Heart left ventricle (tissue), 16 donors: ENCODE results near the gene RPTOR. TPM values are rescaled to one million over a fixed set of nuclear protein-coding genes. Genes with fewer than 3 reads are reported as not detected.

Source experiments
- ATAC-seq, 4 donors: fragments of 200-7000 bp; cut with Tn5 transposase; one replicate each; pipeline ENCODE4 v1.9.1; 2020 to 2022; ENCODE audit warnings: moderate library complexity in 4 of 4, mild to moderate bottlenecking in 3 of 4, moderate number of reproducible peaks in 1 of 4
- DNase-seq, 5 donors: peaks; one replicate each; pipeline ENCODE4 v3.0.0-alpha.2; 2020
- H3K27ac ChIP-seq, 12 donors: fragments of 200-600 bp; sonication (generic) in 4 of 12; one replicate each; pipeline versions ENCODE4 v1.5.0 to v1.8.0; 2016 to 2022; ENCODE audit warnings: mild to moderate bottlenecking in 2 of 12
- H3K27me3 ChIP-seq, 9 donors: fragments of 200-600 bp; sonication (generic) in 2 of 9; one replicate each; pipeline versions ENCODE4 v1.5.1 to v1.8.0; 2016 to 2022; ENCODE audit warnings: mild to moderate bottlenecking in 3 of 9
- H3K36me3 ChIP-seq, 9 donors: fragments of 200-600 bp; sonication (generic) in 2 of 9; one replicate each; pipeline versions ENCODE4 v1.5.0 to v1.8.0; 2018 to 2022; ENCODE audit warnings: mild to moderate bottlenecking in 2 of 9
- H3K4me1 ChIP-seq, 12 donors: fragments of 200-600 bp; sonication (generic) in 4 of 12; one replicate each; pipeline versions ENCODE4 v1.5.0 to v1.8.0; 2016 to 2022; ENCODE audit warnings: mild to moderate bottlenecking in 3 of 12
- H3K4me3 ChIP-seq, 12 donors: fragments of 200-600 bp; sonication (generic) in 4 of 12; one replicate each; pipeline versions ENCODE4 v1.5.0 to v1.8.0; 2017 to 2022; ENCODE audit warnings: mild to moderate bottlenecking in 9 of 12, moderate library complexity in 4 of 12
- H3K9me3 ChIP-seq, 12 donors: fragments of 200-600 bp; sonication (generic) in 4 of 12; one replicate each; pipeline versions ENCODE4 v1.5.0 to v1.8.0; 2016 to 2022; ENCODE audit warnings: mild to moderate bottlenecking in 1 of 12
- CTCF ChIP-seq, 12 donors: fragments of 200-600 bp; sonication (generic) in 4 of 12; IDR thresholded peaks; one replicate each; pipeline versions ENCODE4 v1.5.0 to v1.8.0; 2018 to 2022; ENCODE audit warnings: antibody characterized with exemption in 12 of 12, mild to moderate bottlenecking in 5 of 12
- POLR2A ChIP-seq, 2 donors: fragments of 450-650 bp; IDR thresholded peaks; one replicate each; pipeline ENCODE4 v1.6.1; 2017; ENCODE audit warnings: antibody characterized with exemption in 2 of 2, mild to moderate bottlenecking in 2 of 2, moderate library complexity in 2 of 2
- WGBS, 4 donors: extraction: QIAGEN DNeasy Blood & Tissue Kit in 2 of 4; methylation state at CpG; one replicate each; pipeline versions ENCODE4 v1.1.5 to v1.1.7; 2013 to 2018; 5-methylcytosine and 5-hydroxymethylcytosine counted together
- intact Hi-C, 10 donors: fragments of 100-400 bp; cut with DNase I; formaldehyde crosslinking; loops; one replicate each; pipeline versions ENCODE4 v1.11.1 to v1.14.2; 2022
- polyA plus RNA-seq, 2 donors: library from polyadenylated mRNA; stranded (reverse); fragments of 200-250 nt; gene quantifications; one replicate each; pipeline ENCODE4 v1.2.3, GENCODE V29; 2013
- total RNA-seq, 9 donors: library from RNA; depleted of rRNA in 2 of 9; stranded (reverse); fragments of >200 nt in 2 of 9; fragmentation: NEBNext Ultra II Directional in 3 of 9; extraction: Animal tissue kit (Norgen Biotek cat#: 25700) in 3 of 9; gene quantifications; one replicate each; pipeline versions ENCODE4 v1.1.0 to v1.2.4, GENCODE V29; 2016 to 2023
- donor health status: ischemic (EF 13 %, LVEDD 7.1; RV severe dilation, severe dysfunction).
- donor health status: healthy with polysubstance abuse.
- donor health status: DM: no; HTN: yes; CAD: no.
- donor health status: DM: no; HTN: no; CAD: no.
- donor health status: ischemic (EF 25% LVEDD 6.9; RV normal size, moderate dysfunction).
- donor health status: ischemic (EF 25% LVEDD 5.7; RV mildly dilated, moderate dysfunction).
- donor health status: healthy.
- donor health status: DM: yes; HTN: yes; CAD: no.
- donor health status: ischemic (EF 35%, LVEDD 5.7; RV mildly dilated, moderate dysfunction).
- donor health status: nonischemic (EF 11% LVEDD 7.7; RV severe dilation, severe dysfunction).
- donor health status: DM: yes; HTN: yes; CAD: no.
- donor health status: PGD.
- donor health status: ischemic (EF 29% LVEDD 5.4; RV normal size, mild dysfunction).
- donor health status: nonischemic (EF 23%, LVEDD 6.1; RV moderate dilation, normal function).

The RPTOR gene
- total and polyA plus RNA-seq, 11 donors: 14.7 to 31.7 (median 26.0) TPM

- H3K4me3 ChIP-seq: peak overlapping the region in 2 of 12 donors; percentile 16 to 17
- DNase-seq (no peak), ATAC-seq (peak in 3 of 4 donors; percentile 25 to 48 (median 42))
- peaks cover 0 to 19% (median 12%) of the 10 kb centered on the region in 9 donors for H3K36me3 ChIP-seq
- H3K27me3 ChIP-seq: peaks cover 0 to 20% (median 7%) of the 10 kb centered on the region in 9 donors
- no peaks in the 10 kb centered on the region for H3K9me3 ChIP-seq
- intact Hi-C loops: loop anchor here in 2 of 10 donors (5.0 to 10.0 kb wide), 2 partner anchors 97 to 104 kb away; no protein-coding TSS in a partner anchor
- peak overlapping the region in 1 of 12 donors; percentile 68 for H3K27ac ChIP-seq
- no peak for TF ChIP-seq CTCF (IDR thresholded peaks at IDR 0.05)
- TF ChIP-seq POLR2A (IDR thresholded peaks at IDR 0.05): no peak
- H3K4me1 ChIP-seq: peaks cover 0 to 27% (median 18%) of the 10 kb centered on the region in 12 donors
- WGBS, 4 donors: 26 to 49% (median 38%) methylated on average over 10 to 20 of the region's 20 CpGs
These were observed 424.5 kb downstream of the RPTOR start for GRCh38 chr17:80969030-80969673.

- Histone ChIP-seq H3K4me3 (peak overlapping the region in 1 of 12 donors; percentile 17), H3K27ac (peak overlapping the region in 1 of 12 donors; percentile 68), H3K36me3 (peaks cover 0 to 14% (median 7%) of the 10 kb centered on the region in 9 donors), H3K4me1 (peaks cover 0 to 27% (median 18%) of the 10 kb centered on the region in 12 donors), H3K9me3 (no peaks in the 10 kb centered on the region), H3K27me3 (peaks cover 0 to 20% (median 7%) of the 10 kb centered on the region in 9 donors)
- no peak for DNase-seq
- TF ChIP-seq POLR2A (IDR thresholded peaks at IDR 0.05): no peak
- intact Hi-C loops: loop anchor here in 6 of 10 donors (5.0 to 10.0 kb wide), 5 partner anchors 97 to 492 kb away; partner anchors contain the start of gene NPTX1 (in 1 of the 6)
- WGBS, 4 donors: 65 to 88% (median 73%) methylated on average over 7 to 10 of the region's 10 CpGs
- ATAC-seq: peak in 1 of 4 donors; percentile 5
These were observed 425.0 kb downstream of the RPTOR start for GRCh38 chr17:80969674-80970043.

- Histone ChIP-seq H3K27ac (peak overlapping the region in 1 of 12 donors; percentile 68), H3K4me1 (peaks cover 0 to 27% (median 18%) of the 10 kb centered on the region in 12 donors), H3K4me3 (no peak overlapping the region), H3K27me3 (peaks cover 0 to 20% (median 7%) of the 10 kb centered on the region in 9 donors), H3K36me3 (peaks cover 0 to 8% (median 1%) of the 10 kb centered on the region in 9 donors), H3K9me3 (no peaks in the 10 kb centered on the region)
- peak in 3 of 5 donors; percentile 65 to 73 (median 67) for DNase-seq
- 31 to 55% (median 39%) methylated on average over 11 to 20 of the region's 20 CpGs for WGBS, 4 donors
- TF ChIP-seq CTCF (IDR thresholded peaks at IDR 0.05) (peak; percentile 35 to 68 (median 53)), POLR2A (IDR thresholded peaks at IDR 0.05) (no peak)
- peak; percentile 69 to 80 (median 73) for ATAC-seq
- intact Hi-C loops: loop anchor here in 5 of 10 donors (5.0 to 10.0 kb wide), 3 partner anchors 103 to 493 kb away; partner anchors contain the start of gene NPTX1 (in 1 of the 5)
These were observed 425.6 kb downstream of the RPTOR start for GRCh38 chr17:80970044-80970761.

GRCh38 chr17:80970762-80971703 lies 426.4 kb downstream of the RPTOR start:
- peaks cover 0 to under 1% (median 0%) of the 10 kb centered on the region in 9 donors for H3K36me3 ChIP-seq
- H3K4me1 ChIP-seq: peaks cover 0 to 27% (median 18%) of the 10 kb centered on the region in 12 donors
- ATAC-seq (no peak), DNase-seq (no peak)
- H3K27ac ChIP-seq: no peak overlapping the region
- WGBS, 4 donors: 50 to 64% (median 59%) methylated on average over 18 to 26 of the region's 26 CpGs
- H3K4me3 ChIP-seq: no peak overlapping the region
- intact Hi-C loops: loop anchor here in 5 of 10 donors (5.0 to 10.0 kb wide), 3 partner anchors 104 to 494 kb away; partner anchors contain the start of gene NPTX1 (in 1 of the 5)
- peaks cover 0 to 20% (median 7%) of the 10 kb centered on the region in 9 donors for H3K27me3 ChIP-seq
- TF ChIP-seq CTCF (IDR thresholded peaks at IDR 0.05) (peak in 4 of 12 donors; percentile 1 to 25 (median 9)), POLR2A (IDR thresholded peaks at IDR 0.05) (no peak)
- H3K9me3 ChIP-seq: no peaks in the 10 kb centered on the region
